ENCODE data around the gene DUSP2. TPM values are rescaled to one million over a fixed set of nuclear protein-coding genes. Genes with fewer than 3 reads are reported as not detected.

DUSP2 gene
- total and polyA plus RNA-seq, 7 donors = 1.2 to 17.4 (median 2.8) TPM; not detected in 1

DNA sequence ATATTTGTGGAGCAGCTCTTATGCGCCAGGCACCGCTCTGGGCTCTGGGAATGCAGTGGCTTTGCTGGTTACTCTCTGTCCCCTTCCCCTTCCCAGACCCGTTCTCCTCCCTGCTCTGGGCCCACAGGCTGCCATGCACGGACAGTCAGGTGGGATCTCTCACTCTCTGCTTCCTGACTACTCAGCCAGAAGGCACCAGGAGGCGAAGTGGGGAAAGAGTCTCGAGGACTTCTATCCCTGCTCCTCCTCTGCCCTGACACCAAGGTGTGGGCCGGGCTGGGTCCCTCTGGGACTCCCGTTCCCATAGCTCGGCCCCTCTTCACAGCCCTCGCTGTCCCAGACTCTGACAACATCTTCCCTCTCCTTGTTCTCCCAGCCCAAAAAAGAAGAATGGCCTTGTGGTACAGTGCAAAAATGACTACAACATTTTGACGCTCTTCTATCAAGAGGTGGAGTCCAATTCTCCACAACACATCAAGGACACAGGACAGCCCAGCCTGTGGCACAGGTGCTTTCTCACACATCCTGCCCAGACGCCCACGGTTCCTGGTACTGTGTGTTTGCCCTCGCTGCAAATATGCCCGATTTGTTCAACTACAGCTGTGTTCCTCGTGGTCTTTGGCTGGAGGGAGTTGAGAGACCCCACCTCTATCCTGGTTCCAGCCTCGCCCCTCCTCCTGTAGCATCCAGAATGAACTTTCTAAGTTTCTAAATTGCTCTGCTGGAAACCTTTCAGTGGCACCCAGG is 14.0 kb upstream of the DUSP2 start:
- peak; percentile 45 for DNase-seq

DNA sequence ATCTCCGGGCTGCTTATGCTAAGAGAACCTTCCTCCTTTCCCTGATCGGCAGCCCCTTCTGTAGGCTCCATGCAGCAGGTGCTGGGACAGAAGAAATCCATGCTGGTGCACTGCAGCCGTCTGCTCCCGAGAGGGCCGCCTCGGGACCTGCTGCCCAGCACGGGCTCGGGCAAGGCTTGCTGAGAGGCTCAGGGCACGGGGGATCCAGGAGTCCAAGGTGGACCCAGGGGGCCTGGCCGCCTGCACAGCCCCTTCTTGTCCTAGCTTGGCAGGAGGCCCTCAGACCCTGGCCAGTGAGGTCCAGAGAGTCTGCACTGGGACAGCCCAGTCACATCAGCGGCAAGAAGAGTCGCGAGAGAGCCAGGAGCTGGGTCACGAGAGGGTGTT is 13.3 kb upstream of the DUSP2 start:
- TF ChIP-seq, protein P1, sequence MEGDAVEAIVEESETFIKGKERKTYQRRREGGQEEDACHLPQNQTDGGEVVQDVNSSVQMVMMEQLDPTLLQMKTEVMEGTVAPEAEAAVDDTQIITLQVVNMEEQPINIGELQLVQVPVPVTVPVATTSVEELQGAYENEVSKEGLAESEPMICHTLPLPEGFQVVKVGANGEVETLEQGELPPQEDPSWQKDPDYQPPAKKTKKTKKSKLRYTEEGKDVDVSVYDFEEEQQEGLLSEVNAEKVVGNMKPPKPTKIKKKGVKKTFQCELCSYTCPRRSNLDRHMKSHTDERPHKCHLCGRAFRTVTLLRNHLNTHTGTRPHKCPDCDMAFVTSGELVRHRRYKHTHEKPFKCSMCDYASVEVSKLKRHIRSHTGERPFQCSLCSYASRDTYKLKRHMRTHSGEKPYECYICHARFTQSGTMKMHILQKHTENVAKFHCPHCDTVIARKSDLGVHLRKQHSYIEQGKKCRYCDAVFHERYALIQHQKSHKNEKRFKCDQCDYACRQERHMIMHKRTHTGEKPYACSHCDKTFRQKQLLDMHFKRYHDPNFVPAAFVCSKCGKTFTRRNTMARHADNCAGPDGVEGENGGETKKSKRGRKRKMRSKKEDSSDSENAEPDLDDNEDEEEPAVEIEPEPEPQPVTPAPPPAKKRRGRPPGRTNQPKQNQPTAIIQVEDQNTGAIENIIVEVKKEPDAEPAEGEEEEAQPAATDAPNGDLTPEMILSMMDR (IDR thresholded peaks at IDR 0.05) = no peak
- no peak for TF ChIP-seq POLR2AphosphoS5 (IDR thresholded peaks at IDR 0.05)
- TF ChIP-seq POLR2A (IDR thresholded peaks at IDR 0.05) = no peak
- no peak for TF ChIP-seq EP300 (IDR thresholded peaks at IDR 0.05)

More for the DNA sequence above, 14.0 kb upstream of the DUSP2 start:
- H3K27ac ChIP-seq = no peak overlapping the region
- H3K9me3 ChIP-seq = no peaks in the 10 kb centered on the region
- H3K36me3 ChIP-seq = no peaks in the 10 kb centered on the region
- H3K27me3 ChIP-seq = peaks cover 0 to 7% (median 0%) of the 10 kb centered on the region in 3 donors
- intact Hi-C loops (cut with DNase I) = no loop called here
- H3K4me3 ChIP-seq = no peak overlapping the region
- TF ChIP-seq POLR2A (IDR thresholded peaks at IDR 0.05) (no peak), POLR2AphosphoS5 (IDR thresholded peaks at IDR 0.05) (no peak), EP300 (IDR thresholded peaks at IDR 0.05) (no peak)
- TF ChIP-seq, protein P1 (IDR thresholded peaks at IDR 0.05) = no peak
- 76 to 87% methylated on average over 17 of the region's 17 CpGs for WGBS, 2 donors
- no peaks in the 10 kb centered on the region for H3K4me1 ChIP-seq

DNA sequence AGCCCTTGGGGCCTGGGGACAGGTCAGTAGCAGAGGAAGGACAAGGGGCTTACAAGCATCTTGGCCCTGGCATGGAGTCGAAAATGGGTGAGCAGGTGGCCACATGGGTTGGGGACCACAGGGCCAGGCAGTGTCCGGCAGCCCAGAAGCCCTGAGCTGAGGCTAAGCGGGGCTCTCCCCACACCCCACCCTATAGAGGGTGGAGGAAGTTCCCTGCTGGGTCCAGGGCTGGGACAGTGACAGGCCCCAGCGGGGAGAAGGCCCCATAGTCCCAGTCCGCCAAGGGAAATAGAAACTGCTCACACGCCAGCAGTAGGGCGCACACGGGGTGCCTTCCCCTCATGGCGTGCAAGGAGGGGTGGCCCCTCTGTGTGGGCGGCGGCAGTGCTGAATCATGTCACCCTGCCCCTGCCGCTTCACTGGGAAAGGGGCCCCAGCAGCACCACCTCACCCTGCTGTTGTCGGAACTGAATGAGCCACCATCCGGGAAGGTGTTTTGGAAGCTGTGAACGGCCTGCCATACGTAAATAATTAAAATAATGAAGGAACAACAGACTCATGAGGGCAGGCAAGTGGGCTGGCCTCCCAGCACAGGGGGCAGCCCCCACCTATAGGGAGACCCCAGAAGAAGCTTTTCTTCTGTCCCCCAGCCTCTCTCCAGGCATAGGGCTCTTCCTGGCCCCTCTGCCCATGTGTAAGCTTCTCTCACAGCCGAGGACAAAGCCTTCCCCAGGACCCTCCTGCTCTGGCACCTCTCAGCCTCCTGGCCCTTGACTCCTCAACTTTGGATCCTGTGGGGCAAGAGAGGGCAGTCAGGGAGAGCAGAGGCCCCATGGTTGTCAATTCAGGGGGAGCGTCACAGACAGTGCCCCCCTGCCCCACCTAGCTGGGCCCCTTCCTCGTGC is 12.7 kb upstream of the DUSP2 start:
- DNase-seq = peak; percentile 50
- Histone ChIP-seq H3K36me3 (no peaks in the 10 kb centered on the region), H3K4me1 (no peaks in the 10 kb centered on the region), H3K27ac (no peak overlapping the region), H3K4me3 (no peak overlapping the region), H3K27me3 (peaks cover 0 to 7% (median 0%) of the 10 kb centered on the region in 3 donors), H3K9me3 (no peaks in the 10 kb centered on the region)
- no peak for TF ChIP-seq POLR2A (IDR thresholded peaks at IDR 0.05)
- TF ChIP-seq, protein P1 (IDR thresholded peaks at IDR 0.05) = no peak
- no peak for TF ChIP-seq POLR2AphosphoS5 (IDR thresholded peaks at IDR 0.05)
- no peak for TF ChIP-seq EP300 (IDR thresholded peaks at IDR 0.05)
- intact Hi-C loops (cut with DNase I) = no loop called here
- WGBS, 2 donors = 58 to 76% methylated on average over 19 of the region's 19 CpGs

More for the DNA sequence above, 13.3 kb upstream of the DUSP2 start:
- Histone ChIP-seq H3K36me3 (no peaks in the 10 kb centered on the region), H3K4me1 (no peaks in the 10 kb centered on the region), H3K9me3 (no peaks in the 10 kb centered on the region), H3K27me3 (peaks cover 0 to 7% (median 0%) of the 10 kb centered on the region in 3 donors), H3K27ac (no peak overlapping the region), H3K4me3 (no peak overlapping the region)
- intact Hi-C loops (cut with DNase I) = no loop called here
- DNase-seq = peak; percentile 56
- 89 to 92% methylated on average over 14 of the region's 14 CpGs for WGBS, 2 donors

DNA sequence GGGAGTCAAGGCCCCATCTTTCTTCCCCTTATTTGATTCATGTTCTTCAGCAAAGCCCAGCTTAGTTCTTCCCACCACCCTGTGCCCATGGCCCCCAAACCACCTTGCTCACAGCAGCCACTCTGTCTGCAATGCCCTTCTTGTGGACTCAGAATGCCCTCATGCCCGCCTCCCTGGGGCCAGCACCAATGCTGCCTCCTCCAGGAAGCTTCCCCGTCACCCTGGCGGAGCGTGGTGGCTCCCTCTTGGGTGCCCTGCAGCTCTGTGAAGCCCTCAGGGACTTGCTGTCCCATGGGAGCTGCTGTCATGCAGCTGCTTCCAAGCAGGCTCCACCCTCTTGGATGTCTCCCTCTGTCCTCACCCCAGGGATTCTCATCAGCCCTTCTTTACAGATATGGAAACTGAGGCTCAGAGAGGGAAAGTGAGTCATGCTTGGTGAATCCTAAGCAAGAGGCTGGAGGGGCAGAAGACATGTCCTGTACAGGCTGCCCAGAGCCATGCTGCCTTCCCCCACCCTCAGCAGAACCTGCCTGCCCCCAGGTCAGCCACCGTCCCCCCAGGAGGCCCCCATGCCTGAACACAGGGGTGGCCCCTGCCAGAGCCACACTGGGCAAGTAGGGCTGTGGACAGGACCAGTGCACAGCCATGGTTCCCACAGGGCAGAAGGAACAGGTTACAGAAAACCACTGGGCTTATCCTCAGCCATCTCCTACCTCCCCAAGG is 11.8 kb upstream of the DUSP2 start:
- no peak for TF ChIP-seq POLR2AphosphoS5 (IDR thresholded peaks at IDR 0.05)
- TF ChIP-seq, protein P1 (IDR thresholded peaks at IDR 0.05) = no peak
- peak; percentile 54 for DNase-seq
- WGBS, 2 donors = 83 to 95% methylated on average over 5 of the region's 5 CpGs
- no peaks in the 10 kb centered on the region for H3K36me3 ChIP-seq
- H3K4me3 ChIP-seq = no peak overlapping the region
- H3K9me3 ChIP-seq = no peaks in the 10 kb centered on the region
- intact Hi-C loops (cut with DNase I) = no loop called here
- no peak overlapping the region for H3K27ac ChIP-seq
- peaks cover 0 to 7% (median 0%) of the 10 kb centered on the region in 3 donors for H3K27me3 ChIP-seq
- no peaks in the 10 kb centered on the region for H3K4me1 ChIP-seq

All from sigmoid colon (tissue), 7 donors.